HG03571 (cell line): ENCODE results near the gene CENPB.
"Not testable (repeated sequence)": the region's sequence is repeated elsewhere in the genome, so short reads cannot be mapped to it uniquely, and the experiment has no call there.

ENCODE experiments used
- ATAC-seq: cut with Tn5 transposase; IDR thresholded peaks from one replicate; pipeline ENCODE4 v1.9.1; 2021; ENCODE audit not compliant: unreplicated experiment

CENPB gene

GRCh38 chr20:3789201-3789600 is 2.7 kb upstream of the CENPB start:
- not testable (repeated sequence) for ATAC-seq

- no peak for ATAC-seq
Observed at GRCh38 chr20:3788685-3789155, 2.2 kb upstream of the CENPB start.

- ATAC-seq = no peak
Observed at GRCh38 chr20:3787324-3788014, 929 bp upstream of the CENPB start.

- peak; percentile 10 for ATAC-seq
Observed at GRCh38 chr20:3786126-3786484, 435 bp downstream of the CENPB start.

GRCh38 chr20:3785240-3786125 is 1.1 kb downstream of the CENPB start:
- ATAC-seq = no peak

GRCh38 chr20:3784863-3785239 is 1.7 kb downstream of the CENPB start:
- ATAC-seq = no peak

- ATAC-seq = no peak
Observed at GRCh38 chr20:3784216-3784853, 2.2 kb downstream of the CENPB start.

GRCh38 chr20:3783511-3784195 is 2.9 kb downstream of the CENPB start:
- ATAC-seq = no peak

GRCh38 chr20:3783068-3783489 is 3.5 kb downstream of the CENPB start:
- no peak for ATAC-seq

GRCh38 chr20:3782597-3782996 is 3.9 kb downstream of the CENPB start:
- no peak for ATAC-seq

- peak; percentile 46 for ATAC-seq
Observed at GRCh38 chr20:3781153-3781910, 5.2 kb downstream of the CENPB start, which contains the start of gene SPEF1. Gene SPEF1 (minus strand): TSS chr20:3781448. CDS start chr20:3781287, 161 bp downstream.

GRCh38 chr20:3778976-3779375 is 7.6 kb downstream of the CENPB start:
- ATAC-seq = no peak

- no peak for ATAC-seq
Observed at GRCh38 chr20:3777716-3778629, 8.6 kb downstream of the CENPB start.

- no peak for ATAC-seq
Observed at GRCh38 chr20:3777381-3777715, 9.2 kb downstream of the CENPB start.

GRCh38 chr20:3775457-3776108 is 11.0 kb downstream of the CENPB start:
- no peak for ATAC-seq

- ATAC-seq = no peak
Observed at GRCh38 chr20:3771552-3772058, 14.9 kb downstream of the CENPB start.

- ATAC-seq = peak; percentile 35
Observed at GRCh38 chr20:3768342-3769130, 18.0 kb downstream of the CENPB start.
